ENCODE measurements around the gene POLR3GL.

DNA sequence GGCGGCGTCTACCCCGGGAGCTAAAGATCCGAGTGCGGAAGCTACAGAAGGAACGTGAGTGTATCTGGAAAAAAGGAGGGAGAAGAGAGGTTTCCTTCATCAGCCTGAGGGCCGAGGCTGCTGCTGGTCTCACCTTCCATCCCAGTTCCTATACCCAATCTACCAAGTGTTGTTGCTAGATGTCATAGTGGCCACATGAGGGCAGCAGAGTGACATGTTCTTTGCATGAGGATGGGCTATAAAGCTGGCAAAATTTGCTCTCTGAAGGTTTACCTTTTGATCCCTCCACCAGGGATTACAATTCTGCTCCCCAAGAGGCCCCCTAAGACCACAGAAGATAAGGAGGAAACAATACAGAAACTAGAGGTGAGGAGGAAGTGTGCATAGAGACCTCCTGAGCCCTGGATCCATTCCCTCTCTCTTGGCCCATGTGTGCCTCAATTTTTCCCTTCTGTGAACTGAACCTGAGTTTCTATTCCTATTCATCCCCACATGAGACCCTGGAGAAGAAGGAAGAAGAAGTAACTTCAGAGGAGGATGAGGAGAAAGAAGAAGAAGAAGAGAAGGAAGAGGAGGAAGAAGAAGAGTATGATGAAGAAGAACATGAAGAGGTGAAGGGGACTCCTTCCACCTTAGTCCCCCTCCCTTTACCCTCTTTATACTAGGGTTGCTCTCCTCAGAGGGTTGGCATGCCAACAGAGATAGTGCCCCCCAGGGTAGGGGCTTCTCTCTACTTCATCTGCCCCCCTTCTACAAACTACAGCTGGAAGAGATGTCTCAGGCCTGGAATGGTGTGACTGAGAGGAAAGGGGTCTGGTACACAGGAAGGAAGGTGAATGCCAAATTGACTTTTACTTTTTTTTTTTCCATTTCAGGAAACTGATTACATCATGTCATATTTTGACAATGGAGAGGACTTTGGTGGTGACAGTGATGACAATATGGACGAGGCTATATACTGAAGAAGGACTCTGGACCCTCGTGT is 13.3 kb downstream of the POLR3GL start:
- TF ChIP-seq NFXL1 (IDR thresholded peaks at IDR 0.05; ENCODE audit: borderline replicate concordance) (no peak), CREB1 (IDR thresholded peaks at IDR 0.05; ENCODE audit: low read depth) (no peak), PML (IDR thresholded peaks at IDR 0.05; ENCODE audit: low read length) (peak; percentile 11; the same call in 1 of the 2 replicates), POLR2A (IDR thresholded peaks at IDR 0.05; ENCODE audit: low read depth, low read length) (no peak), GABPA (IDR thresholded peaks at IDR 0.05; ENCODE audit: low read depth) (no peak), PAX8 (IDR thresholded peaks at IDR 0.05) (no peak), MXI1 (IDR thresholded peaks at IDR 0.05; ENCODE audit: low read depth, low read length) (no peak), YY1 (IDR thresholded peaks at IDR 0.05; ENCODE audit: low read depth, low read length) (peak; percentile 56; the same call in 1 of the 2 replicates)
- TF ChIP-seq, protein P1, sequence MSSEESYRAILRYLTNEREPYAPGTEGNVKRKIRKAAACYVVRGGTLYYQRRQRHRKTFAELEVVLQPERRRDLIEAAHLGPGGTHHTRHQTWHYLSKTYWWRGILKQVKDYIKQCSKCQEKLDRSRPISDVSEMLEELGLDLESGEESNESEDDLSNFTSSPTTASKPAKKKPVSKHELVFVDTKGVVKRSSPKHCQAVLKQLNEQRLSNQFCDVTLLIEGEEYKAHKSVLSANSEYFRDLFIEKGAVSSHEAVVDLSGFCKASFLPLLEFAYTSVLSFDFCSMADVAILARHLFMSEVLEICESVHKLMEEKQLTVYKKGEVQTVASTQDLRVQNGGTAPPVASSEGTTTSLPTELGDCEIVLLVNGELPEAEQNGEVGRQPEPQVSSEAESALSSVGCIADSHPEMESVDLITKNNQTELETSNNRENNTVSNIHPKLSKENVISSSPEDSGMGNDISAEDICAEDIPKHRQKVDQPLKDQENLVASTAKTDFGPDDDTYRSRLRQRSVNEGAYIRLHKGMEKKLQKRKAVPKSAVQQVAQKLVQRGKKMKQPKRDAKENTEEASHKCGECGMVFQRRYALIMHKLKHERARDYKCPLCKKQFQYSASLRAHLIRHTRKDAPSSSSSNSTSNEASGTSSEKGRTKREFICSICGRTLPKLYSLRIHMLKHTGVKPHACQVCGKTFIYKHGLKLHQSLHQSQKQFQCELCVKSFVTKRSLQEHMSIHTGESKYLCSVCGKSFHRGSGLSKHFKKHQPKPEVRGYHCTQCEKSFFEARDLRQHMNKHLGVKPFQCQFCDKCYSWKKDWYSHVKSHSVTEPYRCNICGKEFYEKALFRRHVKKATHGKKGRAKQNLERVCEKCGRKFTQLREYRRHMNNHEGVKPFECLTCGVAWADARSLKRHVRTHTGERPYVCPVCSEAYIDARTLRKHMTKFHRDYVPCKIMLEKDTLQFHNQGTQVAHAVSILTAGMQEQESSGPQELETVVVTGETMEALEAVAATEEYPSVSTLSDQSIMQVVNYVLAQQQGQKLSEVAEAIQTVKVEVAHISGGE (CRISPR knock-in tag; IDR thresholded peaks at IDR 0.05), result no peak
- TF ChIP-seq, protein P2, sequence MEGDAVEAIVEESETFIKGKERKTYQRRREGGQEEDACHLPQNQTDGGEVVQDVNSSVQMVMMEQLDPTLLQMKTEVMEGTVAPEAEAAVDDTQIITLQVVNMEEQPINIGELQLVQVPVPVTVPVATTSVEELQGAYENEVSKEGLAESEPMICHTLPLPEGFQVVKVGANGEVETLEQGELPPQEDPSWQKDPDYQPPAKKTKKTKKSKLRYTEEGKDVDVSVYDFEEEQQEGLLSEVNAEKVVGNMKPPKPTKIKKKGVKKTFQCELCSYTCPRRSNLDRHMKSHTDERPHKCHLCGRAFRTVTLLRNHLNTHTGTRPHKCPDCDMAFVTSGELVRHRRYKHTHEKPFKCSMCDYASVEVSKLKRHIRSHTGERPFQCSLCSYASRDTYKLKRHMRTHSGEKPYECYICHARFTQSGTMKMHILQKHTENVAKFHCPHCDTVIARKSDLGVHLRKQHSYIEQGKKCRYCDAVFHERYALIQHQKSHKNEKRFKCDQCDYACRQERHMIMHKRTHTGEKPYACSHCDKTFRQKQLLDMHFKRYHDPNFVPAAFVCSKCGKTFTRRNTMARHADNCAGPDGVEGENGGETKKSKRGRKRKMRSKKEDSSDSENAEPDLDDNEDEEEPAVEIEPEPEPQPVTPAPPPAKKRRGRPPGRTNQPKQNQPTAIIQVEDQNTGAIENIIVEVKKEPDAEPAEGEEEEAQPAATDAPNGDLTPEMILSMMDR (IDR thresholded peaks at IDR 0.05 in 2 of 3, conservative IDR thresholded peaks at IDR 0.05 in 1 of 3; ENCODE audit: control insufficient read depth in 2 of 3, extremely low read depth in 1 of 3, insufficient read depth in 1 of 3, low read depth in 3 of 3, low read length in 3 of 3), result peak; percentile 74 to 92 (median 86)
- TF ChIP-seq, protein P3, sequence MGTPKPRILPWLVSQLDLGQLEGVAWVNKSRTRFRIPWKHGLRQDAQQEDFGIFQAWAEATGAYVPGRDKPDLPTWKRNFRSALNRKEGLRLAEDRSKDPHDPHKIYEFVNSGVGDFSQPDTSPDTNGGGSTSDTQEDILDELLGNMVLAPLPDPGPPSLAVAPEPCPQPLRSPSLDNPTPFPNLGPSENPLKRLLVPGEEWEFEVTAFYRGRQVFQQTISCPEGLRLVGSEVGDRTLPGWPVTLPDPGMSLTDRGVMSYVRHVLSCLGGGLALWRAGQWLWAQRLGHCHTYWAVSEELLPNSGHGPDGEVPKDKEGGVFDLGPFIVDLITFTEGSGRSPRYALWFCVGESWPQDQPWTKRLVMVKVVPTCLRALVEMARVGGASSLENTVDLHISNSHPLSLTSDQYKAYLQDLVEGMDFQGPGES (IDR thresholded peaks at IDR 0.05), result no peak
- TF ChIP-seq, protein P4, sequence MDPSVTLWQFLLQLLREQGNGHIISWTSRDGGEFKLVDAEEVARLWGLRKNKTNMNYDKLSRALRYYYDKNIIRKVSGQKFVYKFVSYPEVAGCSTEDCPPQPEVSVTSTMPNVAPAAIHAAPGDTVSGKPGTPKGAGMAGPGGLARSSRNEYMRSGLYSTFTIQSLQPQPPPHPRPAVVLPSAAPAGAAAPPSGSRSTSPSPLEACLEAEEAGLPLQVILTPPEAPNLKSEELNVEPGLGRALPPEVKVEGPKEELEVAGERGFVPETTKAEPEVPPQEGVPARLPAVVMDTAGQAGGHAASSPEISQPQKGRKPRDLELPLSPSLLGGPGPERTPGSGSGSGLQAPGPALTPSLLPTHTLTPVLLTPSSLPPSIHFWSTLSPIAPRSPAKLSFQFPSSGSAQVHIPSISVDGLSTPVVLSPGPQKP (IDR thresholded peaks at IDR 0.05; ENCODE audit: low read depth, low read length), result no peak

Data from GM12878 (cell line).